Measurements from ENCODE around the gene GALNT1.

GRCh38 chr18:35624146-35624545, 42.6 kb downstream of the GALNT1 start:
- TF ChIP-seq SP1 (IDR thresholded peaks at IDR 0.05) (no peak), FOXM1 (IDR thresholded peaks at IDR 0.05; ENCODE audit: borderline replicate concordance) (no peak), SUZ12 (IDR thresholded peaks at IDR 0.05) (no peak), PKNOX1 (IDR thresholded peaks at IDR 0.05) (no peak), FOXK2 (IDR thresholded peaks at IDR 0.05) (no peak), ARNT (IDR thresholded peaks at IDR 0.05) (no peak), BHLHE40 (IDR thresholded peaks at IDR 0.05; ENCODE audit: borderline replicate concordance) (no peak), ELF4 (IDR thresholded peaks at IDR 0.05) (no peak), NFRKB (IDR thresholded peaks at IDR 0.05) (no peak), CTBP1 (IDR thresholded peaks at IDR 0.05; ENCODE audit: borderline replicate concordance) (no peak), TARDBP (IDR thresholded peaks at IDR 0.05) (no peak), FOXA1 (IDR thresholded peaks at IDR 0.05) (no peak)
